A673 (cell line): ENCODE data around the gene CXCL5.

Experiments
- EZH2 ChIP-seq: fragments of 200-600 bp; sonication (generic); IDR thresholded peaks from 2 replicates; pipeline ENCODE4 v1.6.1; 2017; ENCODE audit warnings: borderline replicate concordance, low read depth, mild to moderate bottlenecking, mixed read lengths, antibody characterized with exemption, low read length; ENCODE audit not compliant: poor library complexity, severe bottlenecking
- TF ChIP-seq, protein P1 (sequence below): fragments of 300-800, 200-600 bp; sonication (generic); conservative IDR thresholded peaks from 2 replicates; pipeline ENCODE4 v1.5.1; 2017; ENCODE audit warnings: low read depth, mild to moderate bottlenecking, antibody characterized with exemption, low read length, moderate library complexity, mixed read lengths

DNA sequence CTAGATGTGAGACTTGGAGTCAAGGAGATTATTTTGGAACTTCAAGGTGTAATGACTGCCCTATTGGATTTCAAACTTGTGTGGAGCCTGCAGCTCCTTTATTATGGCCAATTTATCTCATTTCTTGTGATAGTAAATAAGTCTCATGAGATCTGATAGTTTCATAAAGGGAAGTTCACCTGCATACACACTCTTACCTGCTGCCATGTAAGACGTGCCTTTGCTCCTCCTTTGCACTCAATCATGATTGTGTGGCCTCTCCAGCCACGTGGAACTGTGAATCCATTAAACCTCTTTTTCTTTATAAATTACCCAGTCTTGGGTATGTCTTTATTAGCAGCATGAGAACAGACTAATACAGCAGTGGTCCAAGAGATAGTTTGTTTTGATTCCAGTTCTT lies 35.8 kb downstream of the CXCL5 start:
- TF ChIP-seq, protein P1, sequence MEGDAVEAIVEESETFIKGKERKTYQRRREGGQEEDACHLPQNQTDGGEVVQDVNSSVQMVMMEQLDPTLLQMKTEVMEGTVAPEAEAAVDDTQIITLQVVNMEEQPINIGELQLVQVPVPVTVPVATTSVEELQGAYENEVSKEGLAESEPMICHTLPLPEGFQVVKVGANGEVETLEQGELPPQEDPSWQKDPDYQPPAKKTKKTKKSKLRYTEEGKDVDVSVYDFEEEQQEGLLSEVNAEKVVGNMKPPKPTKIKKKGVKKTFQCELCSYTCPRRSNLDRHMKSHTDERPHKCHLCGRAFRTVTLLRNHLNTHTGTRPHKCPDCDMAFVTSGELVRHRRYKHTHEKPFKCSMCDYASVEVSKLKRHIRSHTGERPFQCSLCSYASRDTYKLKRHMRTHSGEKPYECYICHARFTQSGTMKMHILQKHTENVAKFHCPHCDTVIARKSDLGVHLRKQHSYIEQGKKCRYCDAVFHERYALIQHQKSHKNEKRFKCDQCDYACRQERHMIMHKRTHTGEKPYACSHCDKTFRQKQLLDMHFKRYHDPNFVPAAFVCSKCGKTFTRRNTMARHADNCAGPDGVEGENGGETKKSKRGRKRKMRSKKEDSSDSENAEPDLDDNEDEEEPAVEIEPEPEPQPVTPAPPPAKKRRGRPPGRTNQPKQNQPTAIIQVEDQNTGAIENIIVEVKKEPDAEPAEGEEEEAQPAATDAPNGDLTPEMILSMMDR: no peak
- no peak for TF ChIP-seq EZH2
